HepG2 (cell line): Measurements from ENCODE around the gene SH2D3A. TPM values are rescaled to one million over a fixed set of nuclear protein-coding genes. Genes with fewer than 3 reads are reported as not detected.

Experiments
- KDM5B ChIP-seq: sonication (generic); formaldehyde crosslinking; IDR thresholded peaks from 2 replicates; pipeline ENCODE4 v1.4.0; 2020; ENCODE audit warnings: missing genetic modification reagents, mild to moderate bottlenecking, borderline replicate concordance
- PAF1 ChIP-seq: IDR thresholded peaks from 2 replicates; pipeline ENCODE4 v1.6.1; 2016; ENCODE audit warnings: missing genetic modification reagents, missing compliant biosample characterization
- POLR2AphosphoS2 ChIP-seq: IDR thresholded peaks from 2 replicates; pipeline ENCODE4 v1.6.1; 2011; ENCODE audit warnings: low read depth, low read length, improper control_type of control experiment
- RFX1 ChIP-seq: fragments of 450-650 bp; IDR thresholded peaks from 2 replicates; pipeline ENCODE4 v1.6.1; 2017
- TBP ChIP-seq: sonication (generic); formaldehyde crosslinking; IDR thresholded peaks from 2 replicates; pipeline ENCODE4 v1.5.0; 2020; ENCODE audit warnings: missing genetic modification reagents
- ZNF326 ChIP-seq: sonication (generic); formaldehyde crosslinking; IDR thresholded peaks from 2 replicates; pipeline ENCODE4 v1.4.0; 2020; ENCODE audit warnings: missing genetic modification reagents, borderline replicate concordance
- ZNF547 ChIP-seq: sonication (generic); formaldehyde crosslinking; IDR thresholded peaks from 2 replicates; pipeline ENCODE4 v1.5.1; 2020; ENCODE audit warnings: mild to moderate bottlenecking, missing genetic modification reagents
- polyA plus RNA-seq, 8 experiments: library from polyadenylated mRNA; depleted of rRNA in 3 of 8; stranded (reverse) in 7 of 8; unstranded in 1 of 8; fragments of >200 nt; fragmentation: Illumina TruSeq in 4 of 8; extraction: Trizol in 4 of 8; gene quantifications; 2 replicates each; pipeline versions ENCODE4 v1.2.1 to v1.2.3, GENCODE V29; 2011 to 2016; ENCODE audit warnings: low read depth in 4 of 8, missing spikeins in 1 of 8, mixed read lengths in 1 of 8; ENCODE audit not compliant: insufficient read depth in 1 of 8
- total RNA-seq, 5 experiments: library from RNA; depleted of rRNA; stranded (reverse); fragments of >200 nt; fragmentation: Illumina TruSeq; extraction: Trizol; gene quantifications; 2 replicates each; pipeline ENCODE4 v1.2.3, GENCODE V29; 2016; ENCODE audit warnings: low read depth in 1 of 5
- TF ChIP-seq, protein P1 (sequence below): sonication (generic); formaldehyde crosslinking; IDR thresholded peaks from 2 replicates; pipeline ENCODE4 v1.8.1; 2023; ENCODE audit warnings: mild to moderate bottlenecking, inconsistent platforms, moderate library complexity, missing genetic modification reagents, borderline replicate concordance
- TF ChIP-seq, protein P2 (sequence below): sonication (generic); formaldehyde crosslinking; IDR thresholded peaks from 2 replicates; pipeline ENCODE4 v1.8.0; 2022; ENCODE audit warnings: mild to moderate bottlenecking, missing genetic modification reagents, borderline replicate concordance
- TF ChIP-seq, protein P3 (sequence below): sonication (generic); formaldehyde crosslinking; IDR thresholded peaks from 2 replicates; pipeline ENCODE4 v1.4.0; 2020; ENCODE audit warnings: missing genetic modification reagents, borderline replicate concordance
- TF ChIP-seq, protein P4 (sequence below): sonication (generic); formaldehyde crosslinking; IDR thresholded peaks from 2 replicates; pipeline ENCODE4 v1.9.0; 2022; ENCODE audit warnings: missing genetic modification reagents, mild to moderate bottlenecking, borderline replicate concordance
- TF ChIP-seq, protein P5 (sequence below): sonication (generic); formaldehyde crosslinking; IDR thresholded peaks from 2 replicates; pipeline ENCODE4 v1.8.0; 2023; ENCODE audit warnings: mild to moderate bottlenecking, missing genetic modification reagents

SH2D3A gene
- total and polyA plus RNA-seq, 2 of the 13 experiments (the other 11 are each of a cell fraction or from before 2014, with no cell fraction given): 1.0 to 2.2 TPM

DNA sequence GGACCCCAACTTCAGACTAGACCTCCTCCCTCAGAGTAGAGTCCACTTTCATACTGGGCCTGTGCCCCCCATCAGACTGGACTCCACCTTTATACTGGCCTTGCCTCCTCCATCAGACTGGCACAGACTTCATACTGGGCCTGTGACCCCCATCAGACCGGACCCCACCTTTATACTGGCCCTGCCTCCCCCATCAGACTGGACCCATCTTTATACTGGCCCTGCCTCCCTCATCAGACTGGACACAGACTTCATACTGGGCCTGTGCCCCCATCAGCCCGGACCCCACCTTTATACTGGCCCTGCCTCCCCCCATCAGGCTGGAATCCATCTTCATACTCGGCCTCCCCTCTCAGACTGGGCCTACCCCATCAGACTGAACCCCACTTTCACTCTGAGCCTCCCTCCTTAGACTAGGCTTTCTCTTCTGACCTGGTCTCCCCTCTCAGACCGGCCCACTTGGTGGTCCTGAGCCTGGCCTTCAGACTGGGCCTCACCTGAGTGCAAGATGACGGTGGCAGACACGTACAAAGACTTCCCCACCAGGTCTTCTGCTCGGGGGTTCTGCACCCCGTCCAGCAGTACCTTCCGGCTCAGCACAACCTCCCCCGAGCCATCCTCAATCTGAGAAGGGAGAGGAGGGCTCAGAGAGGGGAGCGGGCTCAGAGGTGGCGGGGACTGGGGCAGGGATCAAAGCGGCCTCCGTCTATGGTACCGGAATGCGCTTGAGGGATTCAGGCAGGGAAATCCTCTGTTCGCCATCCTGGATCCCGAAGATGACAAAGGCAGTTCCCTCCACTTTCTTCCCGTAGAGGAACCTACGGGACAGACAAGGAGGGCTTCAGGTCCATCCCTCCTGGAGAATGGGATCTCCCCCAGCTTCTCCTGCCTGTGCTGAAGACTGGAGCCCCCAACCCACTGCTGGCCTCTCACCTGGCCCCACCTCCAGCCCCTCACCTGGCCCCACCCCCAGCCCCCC is 54.3 kb downstream of the SH2D3A start (continued):
- TF ChIP-seq, protein P1, sequence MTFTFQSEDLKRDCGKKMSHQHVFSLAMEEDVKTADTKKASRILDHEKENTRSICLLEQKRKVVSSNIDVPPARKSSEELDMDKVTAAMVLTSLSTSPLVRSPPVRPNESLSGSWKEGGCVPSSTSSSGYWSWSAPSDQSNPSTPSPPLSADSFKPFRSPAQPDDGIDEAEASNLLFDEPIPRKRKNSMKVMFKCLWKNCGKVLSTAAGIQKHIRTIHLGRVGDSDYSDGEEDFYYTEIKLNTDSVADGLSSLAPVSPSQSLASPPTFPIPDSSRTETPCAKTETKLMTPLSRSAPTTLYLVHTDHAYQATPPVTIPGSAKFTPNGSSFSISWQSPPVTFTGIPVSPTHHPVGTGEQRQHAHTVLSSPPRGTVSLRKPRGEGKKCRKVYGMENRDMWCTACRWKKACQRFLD (CRISPR knock-in tag): no peak
- TF ChIP-seq, protein P2, sequence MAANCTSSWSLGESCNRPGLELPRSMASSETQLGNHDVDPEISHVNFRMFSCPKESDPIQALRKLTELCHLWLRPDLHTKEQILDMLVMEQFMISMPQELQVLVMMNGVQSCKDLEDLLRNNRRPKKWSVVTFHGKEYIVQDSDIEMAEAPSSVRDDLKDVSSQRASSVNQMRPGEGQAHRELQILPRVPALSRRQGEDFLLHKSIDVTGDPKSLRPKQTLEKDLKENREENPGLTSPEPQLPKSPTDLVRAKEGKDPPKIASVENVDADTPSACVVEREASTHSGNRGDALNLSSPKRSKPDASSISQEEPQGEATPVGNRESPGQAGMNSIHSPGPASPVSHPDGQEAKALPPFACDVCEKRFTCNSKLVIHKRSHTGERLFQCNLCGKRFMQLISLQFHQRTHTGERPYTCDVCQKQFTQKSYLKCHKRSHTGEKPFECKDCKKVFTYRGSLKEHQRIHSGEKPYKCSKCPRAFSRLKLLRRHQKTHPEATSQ (CRISPR knock-in tag): no peak
- TF ChIP-seq TBP (CRISPR knock-in tag): no peak
- TF ChIP-seq RFX1: no peak
- TF ChIP-seq, protein P3, sequence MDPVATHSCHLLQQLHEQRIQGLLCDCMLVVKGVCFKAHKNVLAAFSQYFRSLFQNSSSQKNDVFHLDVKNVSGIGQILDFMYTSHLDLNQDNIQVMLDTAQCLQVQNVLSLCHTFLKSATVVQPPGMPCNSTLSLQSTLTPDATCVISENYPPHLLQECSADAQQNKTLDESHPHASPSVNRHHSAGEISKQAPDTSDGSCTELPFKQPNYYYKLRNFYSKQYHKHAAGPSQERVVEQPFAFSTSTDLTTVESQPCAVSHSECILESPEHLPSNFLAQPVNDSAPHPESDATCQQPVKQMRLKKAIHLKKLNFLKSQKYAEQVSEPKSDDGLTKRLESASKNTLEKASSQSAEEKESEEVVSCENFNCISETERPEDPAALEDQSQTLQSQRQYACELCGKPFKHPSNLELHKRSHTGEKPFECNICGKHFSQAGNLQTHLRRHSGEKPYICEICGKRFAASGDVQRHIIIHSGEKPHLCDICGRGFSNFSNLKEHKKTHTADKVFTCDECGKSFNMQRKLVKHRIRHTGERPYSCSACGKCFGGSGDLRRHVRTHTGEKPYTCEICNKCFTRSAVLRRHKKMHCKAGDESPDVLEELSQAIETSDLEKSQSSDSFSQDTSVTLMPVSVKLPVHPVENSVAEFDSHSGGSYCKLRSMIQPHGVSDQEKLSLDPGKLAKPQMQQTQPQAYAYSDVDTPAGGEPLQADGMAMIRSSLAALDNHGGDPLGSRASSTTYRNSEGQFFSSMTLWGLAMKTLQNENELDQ (CRISPR knock-in tag): no peak
- TF ChIP-seq ZNF547 (CRISPR knock-in tag): no peak
- TF ChIP-seq, protein P4, sequence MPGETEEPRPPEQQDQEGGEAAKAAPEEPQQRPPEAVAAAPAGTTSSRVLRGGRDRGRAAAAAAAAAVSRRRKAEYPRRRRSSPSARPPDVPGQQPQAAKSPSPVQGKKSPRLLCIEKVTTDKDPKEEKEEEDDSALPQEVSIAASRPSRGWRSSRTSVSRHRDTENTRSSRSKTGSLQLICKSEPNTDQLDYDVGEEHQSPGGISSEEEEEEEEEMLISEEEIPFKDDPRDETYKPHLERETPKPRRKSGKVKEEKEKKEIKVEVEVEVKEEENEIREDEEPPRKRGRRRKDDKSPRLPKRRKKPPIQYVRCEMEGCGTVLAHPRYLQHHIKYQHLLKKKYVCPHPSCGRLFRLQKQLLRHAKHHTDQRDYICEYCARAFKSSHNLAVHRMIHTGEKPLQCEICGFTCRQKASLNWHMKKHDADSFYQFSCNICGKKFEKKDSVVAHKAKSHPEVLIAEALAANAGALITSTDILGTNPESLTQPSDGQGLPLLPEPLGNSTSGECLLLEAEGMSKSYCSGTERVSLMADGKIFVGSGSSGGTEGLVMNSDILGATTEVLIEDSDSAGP: peak; percentile 18; the same call in 1 of the 2 replicates
- peak; percentile 60; the same call in 1 of the 2 replicates for TF ChIP-seq PAF1
- no peak for TF ChIP-seq KDM5B (CRISPR knock-in tag)
- 0 out of 2 replicates have a peak, but pooled peaks have one; percentile 16 for TF ChIP-seq POLR2AphosphoS2
- TF ChIP-seq, protein P5, sequence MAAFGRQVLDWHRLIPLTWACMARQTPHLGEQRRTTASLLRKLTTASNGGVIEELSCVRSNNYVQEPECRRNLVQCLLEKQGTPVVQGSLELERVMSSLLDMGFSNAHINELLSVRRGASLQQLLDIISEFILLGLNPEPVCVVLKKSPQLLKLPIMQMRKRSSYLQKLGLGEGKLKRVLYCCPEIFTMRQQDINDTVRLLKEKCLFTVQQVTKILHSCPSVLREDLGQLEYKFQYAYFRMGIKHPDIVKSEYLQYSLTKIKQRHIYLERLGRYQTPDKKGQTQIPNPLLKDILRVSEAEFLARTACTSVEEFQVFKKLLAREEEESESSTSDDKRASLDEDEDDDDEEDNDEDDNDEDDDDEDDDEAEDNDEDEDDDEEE: no peak
- no peak for TF ChIP-seq ZNF326 (CRISPR knock-in tag)
